ENCODE data around the gene CLEC17A. TPM values are rescaled to one million over a fixed set of nuclear protein-coding genes. Genes with fewer than 3 reads are reported as not detected.

CLEC17A gene, protein sequence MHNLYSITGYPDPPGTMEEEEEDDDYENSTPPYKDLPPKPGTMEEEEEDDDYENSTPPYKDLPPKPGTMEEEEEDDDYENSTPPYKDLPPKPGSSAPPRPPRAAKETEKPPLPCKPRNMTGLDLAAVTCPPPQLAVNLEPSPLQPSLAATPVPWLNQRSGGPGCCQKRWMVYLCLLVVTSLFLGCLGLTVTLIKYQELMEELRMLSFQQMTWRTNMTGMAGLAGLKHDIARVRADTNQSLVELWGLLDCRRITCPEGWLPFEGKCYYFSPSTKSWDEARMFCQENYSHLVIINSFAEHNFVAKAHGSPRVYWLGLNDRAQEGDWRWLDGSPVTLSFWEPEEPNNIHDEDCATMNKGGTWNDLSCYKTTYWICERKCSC
- not detected in 2 replicates for total RNA-seq

DNA sequence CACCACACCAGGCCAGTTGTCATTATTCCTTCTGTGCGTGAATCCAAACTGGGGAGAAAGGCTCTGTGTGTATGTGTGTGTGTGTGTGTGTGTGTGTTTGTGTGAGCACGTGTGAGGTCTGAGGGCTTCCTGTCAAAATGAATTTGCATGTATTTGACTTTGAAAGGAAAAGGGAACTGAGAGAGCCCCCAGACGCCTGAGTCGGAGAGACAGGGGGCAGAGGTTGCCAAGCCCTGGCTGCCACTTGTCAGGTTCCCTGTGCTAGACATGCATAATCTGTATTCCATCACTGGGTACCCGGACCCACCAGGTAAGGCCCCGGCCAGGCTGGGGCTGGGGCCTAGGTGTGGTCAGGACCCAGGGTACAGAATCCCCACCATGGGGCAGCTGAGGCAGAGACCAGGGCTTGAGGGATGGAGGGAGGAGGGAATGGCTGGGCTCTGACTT, at the start of gene CLEC17A:
Gene CLEC17A (plus strand): TSS at position 191 of the 447 bp plus-strand sequence. CDS start 77 bp downstream, at position 268.

DNA sequence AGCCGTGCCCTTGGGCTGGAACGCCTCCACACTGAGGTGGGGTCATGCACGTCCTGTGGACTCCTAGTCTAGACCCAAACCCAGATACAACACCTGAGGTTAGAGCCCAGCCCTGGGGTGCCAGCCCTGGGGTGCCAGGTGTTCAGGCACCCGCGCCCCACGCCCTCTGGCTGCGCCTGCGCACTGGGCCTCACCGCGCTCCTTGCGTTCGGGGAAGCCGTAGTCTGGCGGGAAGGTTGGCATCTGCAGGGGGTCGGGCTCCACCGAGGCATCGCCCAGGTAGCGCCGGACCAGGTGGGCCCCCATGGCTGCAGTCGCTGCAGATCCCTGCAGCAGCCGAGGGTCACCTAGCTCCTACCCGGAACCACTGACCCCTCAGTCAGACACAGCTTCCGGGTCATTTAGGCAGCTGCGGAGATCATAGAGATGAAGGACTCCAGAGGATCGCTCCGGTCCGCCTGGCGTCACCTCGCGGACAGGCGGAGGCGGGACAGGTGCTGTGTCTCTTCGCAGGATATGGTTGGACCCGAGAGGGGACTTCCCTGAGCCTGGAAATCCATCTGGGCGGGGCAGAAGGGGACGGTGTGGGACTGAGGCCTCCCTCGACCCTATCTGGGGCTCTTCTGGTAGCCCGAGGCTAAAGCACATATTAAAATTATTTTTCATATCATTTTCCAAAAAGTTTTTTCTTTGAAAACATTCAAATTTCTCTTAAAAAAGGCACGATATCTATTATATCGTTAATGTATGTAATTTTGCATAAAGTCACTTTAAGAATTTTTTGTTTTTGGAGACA, 11.0 kb upstream of the CLEC17A start, which contains the start of gene NDUFB7:
Gene NDUFB7 (minus strand): TSS at position 372 of the 796 bp plus-strand sequence. CDS start 66 bp downstream, at position 306.

Other genes starting within 250 kb of the CLEC17A start
- gene ADGRE5, start 201.6 kb upstream of the CLEC17A start, total RNA-seq = 10.0 and 12.9 TPM in 2 replicates
- 28.9 and 55.7 TPM in 2 replicates for gene DDX39A, start 163.7 kb upstream of the CLEC17A start, total RNA-seq
- gene PKN1, start 149.8 kb upstream of the CLEC17A start, total RNA-seq = 97.4 and 115 TPM in 2 replicates
- gene PTGER1, start 107.7 kb upstream of the CLEC17A start, total RNA-seq = 3.0 and 8.2 TPM in 2 replicates
- gene GIPC1, start 87.0 kb upstream of the CLEC17A start, total RNA-seq = 91.2 and 144 TPM in 2 replicates
- 90.6 and 96.5 TPM in 2 replicates for gene DNAJB1, start 64.7 kb upstream of the CLEC17A start, total RNA-seq
- 51.3 and 61.5 TPM in 2 replicates for gene TECR, start 53.5 kb upstream of the CLEC17A start, total RNA-seq
- gene NDUFB7, start 11.0 kb upstream of the CLEC17A start, total RNA-seq = 282 and 361 TPM in 2 replicates
- gene ADGRE3, start 91.8 kb downstream of the CLEC17A start, total RNA-seq = not detected in 2 replicates
- 10.9 and 17.6 TPM in 2 replicates for gene ZNF333, start 107.0 kb downstream of the CLEC17A start, total RNA-seq
- gene ADGRE2, start 195.5 kb downstream of the CLEC17A start, total RNA-seq = 0.09 and 0.93 TPM in 2 replicates